T-helper 17 cell (primary cell): ENCODE data around the gene CASZ1. TPM values are rescaled to one million over a fixed set of nuclear protein-coding genes. Genes with fewer than 3 reads are reported as not detected.

Experiments
- ATAC-seq: fragments of 150-1000 bp; cut with Tn5 transposase; 2 replicates; pipeline ENCODE4 v1.10.0; 2021; ENCODE audit warnings: mild to moderate bottlenecking, moderate library complexity
- DNase-seq, 3 donors: peaks; one replicate each; pipeline versions ENCODE4 v3.0.0 to v3.0.0-alpha.2; 2020 to 2021
- H3K9me3 ChIP-seq: one replicate; pipeline ENCODE4 v1.7.0; 2013; ENCODE audit warnings: low read length, mild to moderate bottlenecking; ENCODE audit not compliant: control insufficient read depth, poor library complexity, severe bottlenecking
- H3K27ac Mint-ChIP-seq: one replicate; pipeline ENCODE4 v1.8.0; 2022; ENCODE audit warnings: mild to moderate bottlenecking, moderate library complexity, mixed read lengths
- H3K27me3 Mint-ChIP-seq: one replicate; pipeline ENCODE4 v1.8.0; 2022; ENCODE audit warnings: mixed read lengths
- H3K36me3 Mint-ChIP-seq: one replicate; pipeline ENCODE4 v1.8.0; 2022; ENCODE audit warnings: low read depth, mixed read lengths
- H3K4me1 Mint-ChIP-seq: one replicate; pipeline ENCODE4 v1.8.0; 2022; ENCODE audit warnings: mild to moderate bottlenecking, mixed read lengths
- H3K4me3 Mint-ChIP-seq: one replicate; pipeline ENCODE4 v1.8.0; 2022; ENCODE audit warnings: mild to moderate bottlenecking, moderate library complexity, mixed read lengths
- total RNA-seq, 4 donors: library from RNA in 2 of 4; stranded (reverse) in 2 of 4; gene quantifications; one replicate each; pipeline ENCODE4 v1.2.3 and lab custom pipeline; 2022 to 2026

The CASZ1 gene
- total RNA-seq, 2 donors from 2014 or later, result 20.8 to 21.2 TPM

GRCh38 chr1:10667861-10668761 lies 128.3 kb downstream of the CASZ1 start:
- no peak for DNase-seq
- peaks cover 4% of the 10 kb centered on the region for H3K4me1 Mint-ChIP-seq
- H3K36me3 Mint-ChIP-seq, result no peaks in the 10 kb centered on the region
- H3K27ac Mint-ChIP-seq, result no peak overlapping the region
- no peak for ATAC-seq
- no peak overlapping the region for H3K4me3 Mint-ChIP-seq
- no peaks in the 10 kb centered on the region for H3K9me3 ChIP-seq
- H3K27me3 Mint-ChIP-seq, result no peaks in the 10 kb centered on the region

- Mint-ChIP-seq H3K4me3 (no peak overlapping the region), H3K27me3 (no peaks in the 10 kb centered on the region), H3K27ac (no peak overlapping the region), H3K4me1 (peaks cover 4% of the 10 kb centered on the region), H3K36me3 (no peaks in the 10 kb centered on the region)
- no peak for DNase-seq
- ATAC-seq, result no peak
- H3K9me3 ChIP-seq, result no peaks in the 10 kb centered on the region
These were observed 130.3 kb downstream of the CASZ1 start for GRCh38 chr1:10665930-10666850.

- no peak for DNase-seq
- H3K9me3 ChIP-seq, result no peaks in the 10 kb centered on the region
- H3K36me3 Mint-ChIP-seq, result no peaks in the 10 kb centered on the region
- no peak overlapping the region for H3K4me3 Mint-ChIP-seq
- H3K27ac Mint-ChIP-seq, result no peak overlapping the region
- peaks cover 4% of the 10 kb centered on the region for H3K4me1 Mint-ChIP-seq
- no peaks in the 10 kb centered on the region for H3K27me3 Mint-ChIP-seq
- no peak for ATAC-seq
These were observed 131.2 kb downstream of the CASZ1 start for GRCh38 chr1:10665226-10665625.

- DNase-seq (no peak), ATAC-seq (no peak)
- peaks cover 4% of the 10 kb centered on the region for H3K4me1 Mint-ChIP-seq
- no peaks in the 10 kb centered on the region for H3K9me3 ChIP-seq
- no peak overlapping the region for H3K27ac Mint-ChIP-seq
- H3K36me3 Mint-ChIP-seq, result peaks cover 2% of the 10 kb centered on the region
- no peak overlapping the region for H3K4me3 Mint-ChIP-seq
- H3K27me3 Mint-ChIP-seq, result no peaks in the 10 kb centered on the region
These were observed 132.2 kb downstream of the CASZ1 start for GRCh38 chr1:10664251-10664650.

GRCh38 chr1:10663678-10664035 lies 132.8 kb downstream of the CASZ1 start:
- H3K4me1 Mint-ChIP-seq, result peaks cover 4% of the 10 kb centered on the region
- DNase-seq, result no peak
- no peaks in the 10 kb centered on the region for H3K9me3 ChIP-seq
- ATAC-seq, result no peak
- peaks cover 4% of the 10 kb centered on the region for H3K36me3 Mint-ChIP-seq
- no peaks in the 10 kb centered on the region for H3K27me3 Mint-ChIP-seq
- H3K4me3 Mint-ChIP-seq, result no peak overlapping the region
- no peak overlapping the region for H3K27ac Mint-ChIP-seq

- ATAC-seq, result no peak
- H3K9me3 ChIP-seq, result no peaks in the 10 kb centered on the region
- Mint-ChIP-seq H3K4me3 (no peak overlapping the region), H3K27ac (no peak overlapping the region), H3K36me3 (peaks cover 4% of the 10 kb centered on the region), H3K4me1 (peaks cover 4% of the 10 kb centered on the region), H3K27me3 (no peaks in the 10 kb centered on the region)
- DNase-seq, result no peak
These were observed 133.4 kb downstream of the CASZ1 start for GRCh38 chr1:10662824-10663677.

GRCh38 chr1:10662090-10662688 lies 134.3 kb downstream of the CASZ1 start:
- DNase-seq, result no peak
- H3K27ac Mint-ChIP-seq, result no peak overlapping the region
- no peak for ATAC-seq
- H3K9me3 ChIP-seq, result no peaks in the 10 kb centered on the region
- peaks cover 4% of the 10 kb centered on the region for H3K36me3 Mint-ChIP-seq
- no peak overlapping the region for H3K4me3 Mint-ChIP-seq
- no peaks in the 10 kb centered on the region for H3K27me3 Mint-ChIP-seq
- H3K4me1 Mint-ChIP-seq, result peaks cover 4% of the 10 kb centered on the region

- peaks cover 4% of the 10 kb centered on the region for H3K4me1 Mint-ChIP-seq
- DNase-seq (no peak), ATAC-seq (no peak)
- H3K4me3 Mint-ChIP-seq, result no peak overlapping the region
- H3K27me3 Mint-ChIP-seq, result no peaks in the 10 kb centered on the region
- no peak overlapping the region for H3K27ac Mint-ChIP-seq
- H3K36me3 Mint-ChIP-seq, result peaks cover 4% of the 10 kb centered on the region
- no peaks in the 10 kb centered on the region for H3K9me3 ChIP-seq
These were observed 135.0 kb downstream of the CASZ1 start for GRCh38 chr1:10661453-10661852.

- ATAC-seq (no peak), DNase-seq (no peak)
- Mint-ChIP-seq H3K4me3 (no peak overlapping the region), H3K27ac (no peak overlapping the region), H3K36me3 (peaks cover 4% of the 10 kb centered on the region), H3K27me3 (no peaks in the 10 kb centered on the region), H3K4me1 (no peaks in the 10 kb centered on the region)
- no peaks in the 10 kb centered on the region for H3K9me3 ChIP-seq
These were observed 136.6 kb downstream of the CASZ1 start for GRCh38 chr1:10659646-10660540.

- no peaks in the 10 kb centered on the region for H3K9me3 ChIP-seq
- peaks cover 4% of the 10 kb centered on the region for H3K36me3 Mint-ChIP-seq
- H3K4me1 Mint-ChIP-seq, result no peaks in the 10 kb centered on the region
- H3K27me3 Mint-ChIP-seq, result no peaks in the 10 kb centered on the region
- DNase-seq (no peak), ATAC-seq (no peak)
- no peak overlapping the region for H3K4me3 Mint-ChIP-seq
- H3K27ac Mint-ChIP-seq, result no peak overlapping the region
These were observed 137.2 kb downstream of the CASZ1 start for GRCh38 chr1:10659218-10659617.

GRCh38 chr1:10658396-10659066 lies 137.9 kb downstream of the CASZ1 start:
- peak overlapping the region; percentile 83 for H3K27ac Mint-ChIP-seq
- DNase-seq (no peak), ATAC-seq (no peak)
- H3K4me1 Mint-ChIP-seq, result no peaks in the 10 kb centered on the region
- H3K36me3 Mint-ChIP-seq, result peaks cover 4% of the 10 kb centered on the region
- no peak overlapping the region for H3K4me3 Mint-ChIP-seq
- no peaks in the 10 kb centered on the region for H3K9me3 ChIP-seq
- H3K27me3 Mint-ChIP-seq, result no peaks in the 10 kb centered on the region
